ENCODE measurements around the gene LETM1.

LETM1 gene

GRCh38 chr4:1900624-1901023 is 44.7 kb upstream of the LETM1 start:
- Histone ChIP-seq H3K4me3 (ENCODE audit: low read depth, low read length) (no peak overlapping the region), H3K27me3 (ENCODE audit: insufficient read depth, low read depth, severe bottlenecking) (no peaks in the 10 kb centered on the region), H3K36me3 (peaks cover 77% of the 10 kb centered on the region), H3K27ac (no peak overlapping the region), H3K9me3 (ENCODE audit: severe bottlenecking) (no peaks in the 10 kb centered on the region)
- DNase-seq, result no peak
- no peak for TF ChIP-seq CTCF (IDR thresholded peaks at IDR 0.05; ENCODE audit: low read depth, low read length)

DNA sequence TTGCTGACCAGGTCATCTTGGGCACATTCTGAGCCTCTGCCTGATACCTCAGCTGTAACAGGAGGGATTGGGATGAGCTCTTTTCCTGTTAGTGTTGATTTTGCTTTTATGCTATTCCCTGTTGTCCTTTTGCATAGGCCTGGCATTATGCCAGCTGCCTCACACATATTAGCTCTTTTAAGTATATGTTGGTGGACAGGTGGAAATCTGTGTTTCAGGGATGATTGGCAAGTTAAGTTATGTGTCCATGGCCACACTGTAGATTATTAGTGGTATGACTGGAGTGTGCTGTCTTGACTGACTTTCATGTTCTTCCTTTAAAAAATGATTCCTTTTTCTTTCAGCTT is 44.1 kb upstream of the LETM1 start:
- Histone ChIP-seq H3K9me3 (ENCODE audit: severe bottlenecking) (no peaks in the 10 kb centered on the region), H3K27me3 (ENCODE audit: insufficient read depth, low read depth, severe bottlenecking) (no peaks in the 10 kb centered on the region), H3K27ac (no peak overlapping the region), H3K4me3 (ENCODE audit: low read depth, low read length) (no peak overlapping the region), H3K36me3 (peaks cover 77% of the 10 kb centered on the region)
- TF ChIP-seq CTCF (IDR thresholded peaks at IDR 0.05; ENCODE audit: low read depth, low read length), result no peak
- no peak for DNase-seq

- peak; percentile 87 for TF ChIP-seq CTCF (IDR thresholded peaks at IDR 0.05; ENCODE audit: low read depth, low read length)
- H3K27me3 ChIP-seq (ENCODE audit: insufficient read depth, low read depth, severe bottlenecking), result no peaks in the 10 kb centered on the region
- no peak overlapping the region for H3K4me3 ChIP-seq (ENCODE audit: low read depth, low read length)
- H3K36me3 ChIP-seq, result peaks cover 77% of the 10 kb centered on the region
- H3K27ac ChIP-seq, result no peak overlapping the region
- H3K9me3 ChIP-seq (ENCODE audit: severe bottlenecking), result no peaks in the 10 kb centered on the region
- peak; percentile 78 for DNase-seq
These were observed 43.5 kb upstream of the LETM1 start for GRCh38 chr4:1899149-1900086.

- no peak for DNase-seq
- Histone ChIP-seq H3K9me3 (ENCODE audit: severe bottlenecking) (no peaks in the 10 kb centered on the region), H3K27ac (peak overlapping the region; percentile 18; the same call in 1 of the 2 replicates), H3K4me3 (ENCODE audit: low read depth, low read length) (no peak overlapping the region), H3K36me3 (peaks cover 77% of the 10 kb centered on the region), H3K27me3 (ENCODE audit: insufficient read depth, low read depth, severe bottlenecking) (no peaks in the 10 kb centered on the region)
- no peak for TF ChIP-seq CTCF (IDR thresholded peaks at IDR 0.05; ENCODE audit: low read depth, low read length)
These were observed 42.7 kb upstream of the LETM1 start for GRCh38 chr4:1898681-1899080.

DNA sequence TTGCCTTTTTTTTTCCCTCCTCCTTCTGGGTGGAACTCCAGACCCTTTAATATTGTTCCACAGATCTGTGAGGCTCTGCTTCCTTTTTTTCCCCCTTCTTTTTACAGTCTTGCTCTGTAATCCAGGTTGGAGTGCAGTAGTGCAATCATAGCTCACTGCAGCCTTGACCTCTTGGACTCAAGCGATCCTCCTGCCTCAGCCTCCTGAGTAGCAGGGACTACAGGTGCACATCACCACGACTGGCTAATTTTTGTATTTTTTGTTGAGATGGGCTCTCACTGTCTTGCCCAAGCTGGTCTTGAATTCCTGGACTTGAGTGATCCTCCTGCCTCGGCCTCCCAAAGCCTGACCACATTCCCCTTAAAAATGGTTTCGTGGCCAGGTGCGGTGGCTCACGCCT is 42.1 kb upstream of the LETM1 start:
- Histone ChIP-seq H3K27me3 (ENCODE audit: insufficient read depth, low read depth, severe bottlenecking) (no peaks in the 10 kb centered on the region), H3K36me3 (peaks cover 75% of the 10 kb centered on the region), H3K4me3 (ENCODE audit: low read depth, low read length) (no peak overlapping the region), H3K27ac (no peak overlapping the region), H3K9me3 (ENCODE audit: severe bottlenecking) (no peaks in the 10 kb centered on the region)
- TF ChIP-seq CTCF (IDR thresholded peaks at IDR 0.05; ENCODE audit: low read depth, low read length), result no peak
- DNase-seq, result no peak

DNA sequence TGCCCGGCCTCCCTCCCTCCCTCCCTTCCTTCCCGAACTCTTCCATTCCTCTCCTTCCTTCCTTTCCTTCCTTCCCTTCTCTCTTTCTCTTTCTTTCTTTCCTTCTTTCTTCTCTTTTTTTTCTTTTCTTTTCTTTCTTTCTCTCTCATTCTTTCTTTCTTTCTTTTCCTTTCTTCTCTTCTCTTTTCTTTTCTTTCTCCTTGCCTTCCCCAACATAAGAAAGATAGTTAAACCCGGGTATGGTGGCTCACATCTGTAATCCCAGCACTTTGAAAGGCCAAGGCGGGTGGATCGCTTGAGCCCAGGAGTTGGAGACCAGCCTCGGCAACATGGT is 40.7 kb upstream of the LETM1 start:
- H3K9me3 ChIP-seq (ENCODE audit: severe bottlenecking), result no peaks in the 10 kb centered on the region
- H3K27me3 ChIP-seq (ENCODE audit: insufficient read depth, low read depth, severe bottlenecking), result no peaks in the 10 kb centered on the region
- H3K27ac ChIP-seq, result no peak overlapping the region
- TF ChIP-seq CTCF (IDR thresholded peaks at IDR 0.05; ENCODE audit: low read depth, low read length), result no peak
- no peak overlapping the region for H3K4me3 ChIP-seq (ENCODE audit: low read depth, low read length)
- H3K36me3 ChIP-seq, result peaks cover 73% of the 10 kb centered on the region
- no peak for DNase-seq

All from WERI-Rb-1 (cell line).